HG03460 (cell line): Measurements from ENCODE around the gene ZNF385A.
A peak's percentile ranks its signal among the peaks of the same experiment; 100 is the strongest.

Source experiments
- ATAC-seq: cut with Tn5 transposase; IDR thresholded peaks from one replicate; pipeline ENCODE4 v1.9.1; 2021; ENCODE audit not compliant: unreplicated experiment

Gene ZNF385A

DNA sequence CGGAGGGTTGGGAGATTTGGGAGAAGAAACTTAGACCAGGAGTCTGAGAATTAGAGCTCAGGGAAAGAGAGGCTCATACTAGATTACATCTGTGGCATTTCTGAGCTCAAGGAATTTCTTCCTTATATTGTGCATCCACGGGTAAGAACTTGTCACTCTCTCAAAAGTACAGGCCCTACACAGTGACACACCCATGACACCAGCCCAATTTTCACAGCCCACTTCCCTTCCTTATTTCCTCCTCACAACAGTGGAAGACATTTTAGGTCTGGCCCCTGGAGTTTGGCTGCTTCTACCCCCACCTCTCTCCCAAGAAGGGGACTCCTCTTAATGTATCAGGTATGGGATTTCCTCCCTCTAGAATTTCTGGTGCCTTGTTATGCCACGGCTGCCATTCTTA lies 9.2 kb upstream of the ZNF385A start:
- ATAC-seq, result no peak

- no peak for ATAC-seq
These were observed 8.7 kb upstream of the ZNF385A start for GRCh38 chr12:54393207-54393609.

DNA sequence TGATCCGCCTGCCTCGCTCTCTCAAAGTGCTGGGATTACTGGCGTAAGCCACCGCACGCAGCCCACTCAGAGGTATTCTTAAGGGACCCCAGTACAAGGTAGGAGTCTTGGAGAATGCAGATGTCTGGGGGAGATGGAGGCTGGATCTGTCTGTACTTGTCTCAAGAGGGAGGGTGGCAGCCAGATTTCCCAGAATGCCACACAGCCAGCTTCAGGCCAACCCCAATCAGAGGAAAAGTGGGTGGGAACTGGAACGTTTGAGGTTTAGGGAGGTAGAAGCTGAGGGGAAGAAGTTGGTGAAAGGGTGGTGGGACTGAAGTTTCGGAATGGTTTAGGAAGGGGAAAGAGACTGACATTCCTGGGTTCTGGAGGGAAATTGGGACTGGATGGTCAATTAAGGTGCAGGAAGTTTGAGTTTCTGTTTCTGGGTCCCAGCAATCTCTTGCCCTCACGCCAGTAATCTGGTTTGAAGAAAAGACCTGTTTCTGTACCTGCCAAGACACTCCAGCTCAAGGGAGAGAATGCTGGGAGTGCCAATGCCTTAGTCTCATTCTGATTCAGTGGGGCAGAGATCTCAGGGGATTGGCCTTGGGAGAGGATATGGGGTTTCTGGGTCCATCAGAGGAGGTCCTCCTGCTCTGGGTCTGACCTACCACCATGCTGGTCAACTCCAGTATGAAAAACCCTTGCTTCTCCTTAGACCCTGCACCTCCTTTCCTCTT lies 8.1 kb upstream of the ZNF385A start:
- no peak for ATAC-seq

DNA sequence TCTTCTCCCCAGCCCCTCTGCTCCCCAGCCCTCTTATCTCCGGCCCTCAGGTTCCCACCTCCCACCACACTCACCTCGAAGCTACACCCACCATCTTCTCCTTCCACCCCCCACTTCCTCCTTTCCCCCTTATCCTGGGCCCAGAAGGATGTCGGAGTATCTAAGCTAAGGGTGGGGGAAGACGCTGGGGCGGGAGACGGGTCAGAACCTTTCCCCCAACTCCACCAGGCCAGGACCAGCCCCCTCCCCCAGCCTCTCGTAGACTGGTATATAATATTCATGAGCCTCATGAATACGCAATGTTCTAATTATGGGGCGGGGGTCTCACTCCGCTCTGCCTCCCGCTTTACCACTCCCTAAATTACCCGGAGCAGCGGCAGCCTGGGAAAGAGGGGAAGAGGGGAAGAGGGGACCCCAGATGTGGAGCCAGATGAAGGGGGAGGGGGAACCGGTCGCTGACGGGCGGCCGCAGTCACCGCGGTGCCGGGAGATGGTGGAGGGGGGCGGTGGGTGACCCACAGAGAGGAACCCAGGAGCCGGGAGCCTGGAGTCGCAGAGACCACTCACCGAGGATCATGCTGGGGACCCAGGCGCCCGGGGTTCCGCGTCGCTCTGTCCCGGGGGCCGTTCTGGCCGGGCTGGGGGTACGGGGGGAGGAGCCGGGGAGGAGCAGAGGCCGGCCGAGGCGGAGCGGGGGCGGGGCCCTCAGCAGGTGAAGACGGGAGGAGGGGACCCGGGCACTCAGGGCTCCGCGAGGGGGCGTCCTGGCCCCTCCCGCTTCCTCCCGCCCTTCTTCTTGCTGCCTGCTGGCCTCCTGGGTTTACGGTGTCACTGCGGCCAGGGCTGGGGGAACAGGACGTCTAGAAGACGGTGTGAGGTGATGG lies 6.4 kb upstream of the ZNF385A start:
- no peak for ATAC-seq

- ATAC-seq, result no peak
These were observed 5.7 kb upstream of the ZNF385A start for GRCh38 chr12:54390176-54390667.

DNA sequence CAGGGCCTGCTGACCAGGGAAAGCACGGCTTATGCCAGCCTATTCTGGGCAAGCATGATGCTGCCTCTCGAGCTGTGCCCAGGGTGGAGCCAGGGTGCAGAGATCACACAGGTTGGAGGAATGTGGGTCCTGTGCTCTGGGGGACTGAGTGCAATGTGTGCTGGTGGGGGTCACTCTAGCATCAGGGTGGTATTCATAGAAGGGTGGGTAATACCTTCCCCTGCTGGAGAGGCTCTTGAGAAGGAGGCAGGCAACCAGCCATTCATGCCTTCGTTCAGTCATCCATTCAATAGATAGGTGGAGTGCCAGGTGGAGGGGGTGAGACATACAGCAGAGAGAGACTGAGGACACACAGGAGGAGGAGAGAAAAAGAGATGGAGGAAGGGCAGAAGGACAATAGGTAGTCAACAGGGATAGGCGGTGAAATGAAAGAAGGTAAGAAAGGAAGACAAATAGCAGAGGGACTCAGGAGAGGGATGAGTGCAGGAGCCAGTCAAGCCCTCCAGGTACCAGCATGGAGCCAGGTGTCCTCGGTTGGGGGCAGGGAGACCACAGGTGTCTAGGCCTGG lies 5.2 kb upstream of the ZNF385A start:
- ATAC-seq, result no peak

GRCh38 chr12:54389134-54389508 lies 4.6 kb upstream of the ZNF385A start:
- ATAC-seq, result no peak

DNA sequence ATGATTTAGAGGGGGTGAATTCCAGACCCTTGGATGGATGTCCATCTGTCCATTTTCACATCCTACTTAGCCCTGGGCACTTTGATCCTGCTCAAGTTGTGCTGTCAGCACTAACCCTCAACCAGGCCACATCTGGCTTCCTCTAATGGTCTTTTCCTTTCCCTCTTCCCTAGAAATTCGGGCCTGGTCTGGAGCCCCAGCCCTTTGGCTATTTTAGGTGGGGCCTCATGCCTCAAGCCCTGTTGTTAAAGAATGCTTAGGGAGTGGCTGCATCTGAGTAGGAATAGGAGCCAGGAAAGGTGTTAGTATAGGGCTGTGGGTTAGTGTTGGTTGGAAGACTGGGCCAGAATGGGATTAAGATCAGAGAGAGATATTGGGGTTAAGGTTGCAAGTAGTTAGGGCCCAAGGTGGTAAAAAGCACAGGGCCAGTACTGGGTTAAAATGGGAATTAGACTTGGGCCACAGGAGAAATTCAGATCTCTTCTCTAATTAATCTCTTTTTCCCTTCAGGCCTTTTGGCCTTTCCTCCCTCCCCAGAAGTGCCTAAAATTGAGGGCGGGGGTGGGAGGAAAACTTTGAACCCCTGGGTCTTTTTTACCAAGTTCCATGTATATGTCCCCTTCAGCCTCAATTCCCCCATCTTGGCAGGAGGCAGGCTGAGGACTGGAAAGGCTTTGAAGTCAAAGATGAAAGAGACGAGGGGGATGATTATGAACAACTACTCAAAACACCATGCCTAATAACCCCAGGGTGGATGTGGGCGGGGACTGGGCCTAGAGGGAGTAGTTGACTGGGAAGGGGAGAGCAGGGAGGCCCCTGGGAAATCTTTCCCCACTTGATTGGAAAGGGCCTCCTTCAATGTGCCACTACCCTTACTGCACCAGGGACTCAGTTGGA lies 4.0 kb upstream of the ZNF385A start:
- no peak for ATAC-seq

- no peak for ATAC-seq
These were observed 2.6 kb upstream of the ZNF385A start for GRCh38 chr12:54387114-54387467.

GRCh38 chr12:54386403-54387113 lies 2.0 kb upstream of the ZNF385A start:
- no peak for ATAC-seq

DNA sequence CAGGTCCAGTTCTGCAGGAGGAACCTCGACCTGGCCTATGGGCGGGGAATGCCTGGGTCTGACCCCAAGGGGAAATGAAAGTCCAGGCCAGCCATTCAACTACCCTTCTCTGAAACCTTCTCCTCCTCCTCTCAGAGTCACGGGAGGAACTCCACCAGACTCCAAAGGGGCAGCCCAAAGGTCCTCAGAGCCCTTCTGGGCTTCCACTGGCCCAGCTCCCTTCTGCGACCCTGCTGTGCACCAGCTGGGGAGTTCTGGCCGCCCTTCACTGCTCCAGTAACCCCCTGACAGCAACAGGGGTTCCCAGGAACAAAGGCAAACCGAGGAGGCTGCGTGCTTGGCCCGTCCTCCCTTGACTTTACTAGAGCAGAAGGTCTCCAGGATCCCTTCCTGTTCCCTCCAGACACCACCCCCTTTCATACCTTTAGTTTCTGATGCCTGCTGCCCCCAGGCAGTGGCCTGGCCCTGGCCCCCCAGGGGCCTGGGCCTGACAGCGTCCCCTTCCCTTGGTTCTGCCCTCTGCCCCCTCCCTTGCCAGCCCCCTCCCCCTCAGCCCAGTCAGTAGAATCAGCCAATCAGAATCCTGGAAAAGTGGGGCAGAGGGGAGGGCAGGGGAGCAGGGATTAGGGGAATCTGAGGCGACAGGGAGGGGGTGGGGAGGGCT lies 850 bp upstream of the ZNF385A start:
- ATAC-seq, result peak; percentile 57

DNA sequence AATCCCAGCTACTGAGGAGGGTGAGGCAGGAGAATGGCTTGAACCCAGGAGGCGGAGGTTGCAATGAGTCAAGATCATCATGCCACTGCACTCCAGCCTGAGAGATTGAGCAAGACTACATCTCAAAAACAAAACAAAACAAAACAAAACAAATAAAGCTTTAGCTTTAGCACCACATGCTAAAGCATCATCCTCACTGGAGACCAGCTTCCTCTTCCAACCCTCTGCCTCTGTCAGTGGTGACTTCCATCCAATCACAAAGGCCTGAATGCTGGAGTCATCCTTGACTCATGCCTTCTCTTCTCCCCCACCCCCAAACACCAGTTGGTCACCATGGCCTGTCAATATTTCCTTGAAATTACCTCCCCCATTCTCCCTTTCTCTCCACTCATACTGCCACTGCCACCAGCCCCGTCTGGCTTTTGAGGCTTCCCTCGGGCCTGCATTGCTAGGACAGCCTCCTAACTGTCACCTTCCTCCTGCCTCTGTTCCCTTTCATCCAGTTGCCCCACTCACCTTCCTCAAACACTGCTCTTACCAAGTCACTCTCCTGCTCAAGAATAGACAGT lies 1.4 kb downstream of the ZNF385A start:
- ATAC-seq, result no peak

GRCh38 chr12:54381136-54381535 lies 3.4 kb downstream of the ZNF385A start:
- ATAC-seq, result no peak

DNA sequence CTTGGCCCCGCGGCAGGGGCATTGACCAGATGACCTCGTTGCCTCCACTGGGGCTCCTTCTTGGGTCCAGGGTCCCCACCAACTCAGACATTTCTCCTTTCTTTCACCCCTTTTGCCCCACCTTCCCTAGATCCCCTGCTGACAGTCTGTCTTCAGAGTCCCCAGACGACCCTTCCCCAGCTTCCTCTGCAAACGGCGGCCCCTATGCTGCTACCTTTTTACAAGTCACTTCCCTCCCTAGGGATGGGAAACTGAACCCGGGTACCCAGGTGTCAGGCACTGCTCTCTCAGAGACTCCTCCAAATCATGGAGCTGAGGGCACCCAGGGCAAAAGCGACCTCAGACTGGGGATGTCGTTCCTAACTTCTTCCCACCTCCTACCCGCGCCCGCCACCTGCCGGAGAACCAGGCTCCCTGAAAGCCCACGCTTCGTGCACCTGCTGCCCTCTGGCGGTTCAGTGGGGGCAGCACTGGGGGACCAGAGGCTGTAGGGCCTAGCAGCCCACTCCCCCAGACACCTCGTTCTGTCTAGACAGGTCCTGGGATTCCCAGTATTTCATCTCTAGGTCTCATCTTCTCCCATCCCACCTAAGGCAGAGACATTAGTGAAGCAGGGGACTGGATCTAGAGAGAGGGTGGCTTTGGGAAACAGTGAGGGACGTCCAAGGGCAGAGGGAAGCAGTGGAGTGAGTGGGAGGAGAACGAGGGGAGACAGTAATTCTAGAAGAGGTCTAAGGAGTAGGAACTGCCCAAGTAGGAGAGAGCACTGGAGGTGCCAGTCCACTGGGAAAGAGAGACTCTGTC lies 4.9 kb downstream of the ZNF385A start:
- no peak for ATAC-seq

- ATAC-seq, result no peak
These were observed 5.6 kb downstream of the ZNF385A start for GRCh38 chr12:54378796-54379397.

DNA sequence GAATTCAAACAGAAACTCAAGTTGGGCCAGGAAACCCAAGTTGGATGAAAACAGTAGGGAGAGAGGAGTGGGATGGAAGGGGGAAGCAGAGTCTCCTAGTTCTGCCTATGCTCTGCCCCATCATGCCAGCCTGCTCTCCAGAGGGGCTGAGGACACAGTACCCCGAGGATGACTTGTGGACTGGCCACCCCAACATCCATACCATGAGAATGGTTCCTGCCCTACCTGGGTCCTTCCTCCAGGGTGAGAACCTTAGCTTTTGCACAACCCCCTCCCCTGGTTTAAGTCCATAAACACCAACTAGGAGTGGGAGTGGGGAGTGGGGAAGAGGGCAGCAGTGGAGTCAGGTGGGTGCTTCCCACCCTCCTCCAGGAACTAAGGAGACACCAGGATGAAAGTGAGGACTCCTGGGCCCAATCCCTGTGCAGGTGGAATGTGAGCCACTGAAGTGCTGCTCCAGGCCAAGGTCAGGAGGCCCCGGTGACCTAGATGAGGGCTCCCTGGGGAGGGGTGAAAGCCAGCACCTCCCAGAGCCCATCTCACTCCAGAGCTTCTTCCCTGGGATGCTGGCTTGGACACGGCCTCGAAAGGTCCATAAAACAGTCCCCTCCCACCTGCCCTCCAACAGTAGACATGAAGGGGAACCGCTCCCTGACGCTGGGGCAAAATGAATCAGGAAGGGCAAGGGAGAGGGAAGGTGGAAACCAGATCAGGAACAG lies 6.6 kb downstream of the ZNF385A start:
- no peak for ATAC-seq

DNA sequence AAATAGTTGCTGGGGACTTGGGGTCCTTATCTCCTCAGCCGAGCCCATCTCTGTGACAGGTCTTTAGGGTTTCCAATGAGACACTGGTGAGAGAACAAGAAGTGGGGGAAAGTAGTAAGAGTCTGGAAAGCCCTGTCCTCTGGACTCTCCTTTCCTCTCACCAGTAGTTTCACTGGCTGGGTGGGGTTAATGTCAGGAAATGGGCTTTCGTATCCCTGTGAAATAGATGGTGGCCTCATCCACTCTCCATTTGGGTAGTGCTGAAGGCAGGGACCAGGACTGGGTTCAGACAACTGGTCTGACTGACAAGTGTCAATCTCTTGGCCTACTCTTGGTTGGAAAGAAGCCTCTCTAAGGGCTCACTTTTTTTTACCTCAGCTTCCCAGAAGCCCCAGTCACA lies 7.5 kb downstream of the ZNF385A start:
- no peak for ATAC-seq

DNA sequence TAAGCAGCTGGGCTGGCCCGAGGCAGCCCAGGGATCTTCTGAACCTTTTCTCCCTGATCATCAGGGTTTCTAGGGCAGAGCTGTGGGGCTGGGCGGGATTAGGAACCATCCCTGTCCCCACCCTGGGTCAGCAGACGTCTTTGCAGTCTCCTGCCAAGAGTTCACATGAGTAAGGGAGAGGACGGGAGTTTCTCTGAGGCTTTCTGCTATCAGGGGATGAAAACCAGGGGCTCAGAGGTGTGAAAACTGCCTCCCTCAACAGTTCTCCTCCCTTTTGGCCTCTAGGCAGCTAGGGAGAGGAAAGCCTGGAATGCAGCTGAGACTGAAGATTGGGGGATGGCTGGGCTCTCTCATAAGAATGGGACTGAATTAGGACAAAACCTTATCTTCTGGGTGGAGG lies 7.9 kb downstream of the ZNF385A start:
- ATAC-seq, result no peak
